GM12878 (cell line): ENCODE data around the gene AHNAK2.

Source experiments
- CREB1 ChIP-seq: IDR thresholded peaks from 2 replicates; pipeline ENCODE4 v1.6.1; 2012; ENCODE audit warnings: low read depth, mild to moderate bottlenecking, inconsistent platforms
- IKZF2 ChIP-seq, 2 experiments: fragments of 450-650 bp; IDR thresholded peaks; 2 replicates each; pipeline ENCODE4 v1.6.1; 2017; ENCODE audit warnings: mild to moderate bottlenecking in 2 of 2, moderate library complexity in 2 of 2
- IRF3 ChIP-seq: fragments of 450-650 bp; IDR thresholded peaks from 2 replicates; pipeline ENCODE4 v1.6.1; 2014; ENCODE audit warnings: mild to moderate bottlenecking
- JUND ChIP-seq: IDR thresholded peaks from 2 replicates; pipeline ENCODE4 v1.6.1; 2012; ENCODE audit warnings: low read depth, mild to moderate bottlenecking, low read length, improper control_type of control experiment, moderate library complexity
- POLR2A ChIP-seq: IDR thresholded peaks from 2 replicates; pipeline ENCODE4 v1.6.1; 2011; ENCODE audit warnings: low read depth, mild to moderate bottlenecking, low read length
- POLR2AphosphoS5 ChIP-seq: IDR thresholded peaks from 2 replicates; pipeline ENCODE4 v1.6.1; 2011; ENCODE audit warnings: mild to moderate bottlenecking, low read length, inconsistent platforms
- SREBF2 ChIP-seq: IDR thresholded peaks from 2 replicates; pipeline ENCODE4 v1.6.1; 2012; ENCODE audit warnings: mild to moderate bottlenecking, low read length
- STAT1 ChIP-seq: fragments of 450-650 bp; conservative IDR thresholded peaks from 2 replicates; pipeline ENCODE4 v1.6.1; 2014; ENCODE audit warnings: antibody characterized with exemption, mild to moderate bottlenecking
- USF2 ChIP-seq: IDR thresholded peaks from 2 replicates; pipeline ENCODE4 v1.6.1; 2011; ENCODE audit warnings: low read depth, low read length, improper control_type of control experiment, borderline replicate concordance
- ZBED1 ChIP-seq: IDR thresholded peaks from 2 replicates; pipeline ENCODE4 v1.6.1; 2016; ENCODE audit warnings: borderline replicate concordance
- ZNF384 ChIP-seq: IDR thresholded peaks from 2 replicates; pipeline ENCODE4 v1.6.1; 2012; ENCODE audit warnings: low read depth, mild to moderate bottlenecking, low read length, improper control_type of control experiment, borderline replicate concordance
- TF ChIP-seq, protein P1 (sequence below), 3 experiments: IDR thresholded peaks in 2 of 3; conservative IDR thresholded peaks in 1 of 3; 2 replicates each; pipeline ENCODE4 v1.5.1; 2011; ENCODE audit warnings: low read depth in 3 of 3, low read length in 3 of 3, mild to moderate bottlenecking in 3 of 3, control low read depth in 2 of 3, moderate library complexity in 2 of 3, inconsistent platforms in 1 of 3, mixed read lengths in 1 of 3; ENCODE audit not compliant: control insufficient read depth in 2 of 3, insufficient read depth in 1 of 3; ENCODE audit errors: extremely low read depth in 1 of 3
- TF ChIP-seq, protein P2 (sequence below): fragments of 450-650 bp; formaldehyde crosslinking; IDR thresholded peaks from 2 replicates; pipeline ENCODE4 v1.5.0; 2022; ENCODE audit warnings: mild to moderate bottlenecking, missing genetic modification characterization
- TF ChIP-seq, protein P3 (sequence below): IDR thresholded peaks from 2 replicates; pipeline ENCODE4 v1.6.1; 2012; ENCODE audit warnings: low read depth, low read length, improper control_type of control experiment

DNA sequence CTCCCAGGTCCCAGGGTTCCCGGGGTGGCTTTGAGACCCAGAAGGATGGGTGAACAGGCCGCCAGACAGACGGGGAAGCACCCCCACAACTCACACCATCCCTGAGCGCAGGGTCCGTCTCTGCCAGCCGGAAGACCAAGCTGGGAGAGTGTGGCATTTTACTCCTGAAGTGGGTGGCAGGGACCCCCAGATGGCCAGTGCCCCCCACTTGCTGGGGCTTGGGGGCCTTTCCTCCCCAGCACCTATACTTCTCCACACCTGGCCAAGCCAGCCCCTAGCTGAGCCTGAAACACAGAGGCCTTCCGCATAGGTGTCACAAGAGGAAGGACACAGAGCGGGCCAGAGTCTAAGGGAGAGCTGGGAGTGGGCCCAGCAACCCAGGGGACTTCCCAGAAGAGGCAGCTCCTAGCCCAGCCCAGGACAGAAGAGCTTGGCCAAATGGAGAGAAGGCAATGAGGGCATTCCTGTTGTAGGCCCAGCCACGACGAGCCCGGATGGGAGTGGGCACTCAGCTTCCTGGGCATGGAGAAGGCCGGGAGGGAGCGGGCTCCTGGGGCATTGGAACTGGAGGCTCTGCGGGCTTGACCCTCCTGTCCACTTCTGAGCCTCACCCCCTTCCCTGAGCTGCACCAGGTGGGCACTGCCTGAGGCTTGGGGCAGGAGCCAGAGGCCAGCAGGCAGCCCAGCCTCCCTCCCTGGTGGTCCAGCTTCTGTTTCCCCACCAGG lies 3.3 kb downstream of the AHNAK2 start:
- TF ChIP-seq IRF3 (no peak), POLR2AphosphoS5 (no peak), POLR2A (no peak), JUND (no peak), SREBF2 (no peak), ZNF384 (no peak), ZBED1 (no peak), IKZF2 (IDR thresholded peaks at IDR 0.05) (no peak), CREB1 (no peak), STAT1 (no peak), USF2 (no peak)
- TF ChIP-seq, protein P1, sequence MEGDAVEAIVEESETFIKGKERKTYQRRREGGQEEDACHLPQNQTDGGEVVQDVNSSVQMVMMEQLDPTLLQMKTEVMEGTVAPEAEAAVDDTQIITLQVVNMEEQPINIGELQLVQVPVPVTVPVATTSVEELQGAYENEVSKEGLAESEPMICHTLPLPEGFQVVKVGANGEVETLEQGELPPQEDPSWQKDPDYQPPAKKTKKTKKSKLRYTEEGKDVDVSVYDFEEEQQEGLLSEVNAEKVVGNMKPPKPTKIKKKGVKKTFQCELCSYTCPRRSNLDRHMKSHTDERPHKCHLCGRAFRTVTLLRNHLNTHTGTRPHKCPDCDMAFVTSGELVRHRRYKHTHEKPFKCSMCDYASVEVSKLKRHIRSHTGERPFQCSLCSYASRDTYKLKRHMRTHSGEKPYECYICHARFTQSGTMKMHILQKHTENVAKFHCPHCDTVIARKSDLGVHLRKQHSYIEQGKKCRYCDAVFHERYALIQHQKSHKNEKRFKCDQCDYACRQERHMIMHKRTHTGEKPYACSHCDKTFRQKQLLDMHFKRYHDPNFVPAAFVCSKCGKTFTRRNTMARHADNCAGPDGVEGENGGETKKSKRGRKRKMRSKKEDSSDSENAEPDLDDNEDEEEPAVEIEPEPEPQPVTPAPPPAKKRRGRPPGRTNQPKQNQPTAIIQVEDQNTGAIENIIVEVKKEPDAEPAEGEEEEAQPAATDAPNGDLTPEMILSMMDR (IDR thresholded peaks at IDR 0.05 in 2 of 3, conservative IDR thresholded peaks at IDR 0.05 in 1 of 3; ENCODE audit: control insufficient read depth in 2 of 3, extremely low read depth in 1 of 3, insufficient read depth in 1 of 3, low read depth in 3 of 3, low read length in 3 of 3), result no peak
- TF ChIP-seq, protein P2, sequence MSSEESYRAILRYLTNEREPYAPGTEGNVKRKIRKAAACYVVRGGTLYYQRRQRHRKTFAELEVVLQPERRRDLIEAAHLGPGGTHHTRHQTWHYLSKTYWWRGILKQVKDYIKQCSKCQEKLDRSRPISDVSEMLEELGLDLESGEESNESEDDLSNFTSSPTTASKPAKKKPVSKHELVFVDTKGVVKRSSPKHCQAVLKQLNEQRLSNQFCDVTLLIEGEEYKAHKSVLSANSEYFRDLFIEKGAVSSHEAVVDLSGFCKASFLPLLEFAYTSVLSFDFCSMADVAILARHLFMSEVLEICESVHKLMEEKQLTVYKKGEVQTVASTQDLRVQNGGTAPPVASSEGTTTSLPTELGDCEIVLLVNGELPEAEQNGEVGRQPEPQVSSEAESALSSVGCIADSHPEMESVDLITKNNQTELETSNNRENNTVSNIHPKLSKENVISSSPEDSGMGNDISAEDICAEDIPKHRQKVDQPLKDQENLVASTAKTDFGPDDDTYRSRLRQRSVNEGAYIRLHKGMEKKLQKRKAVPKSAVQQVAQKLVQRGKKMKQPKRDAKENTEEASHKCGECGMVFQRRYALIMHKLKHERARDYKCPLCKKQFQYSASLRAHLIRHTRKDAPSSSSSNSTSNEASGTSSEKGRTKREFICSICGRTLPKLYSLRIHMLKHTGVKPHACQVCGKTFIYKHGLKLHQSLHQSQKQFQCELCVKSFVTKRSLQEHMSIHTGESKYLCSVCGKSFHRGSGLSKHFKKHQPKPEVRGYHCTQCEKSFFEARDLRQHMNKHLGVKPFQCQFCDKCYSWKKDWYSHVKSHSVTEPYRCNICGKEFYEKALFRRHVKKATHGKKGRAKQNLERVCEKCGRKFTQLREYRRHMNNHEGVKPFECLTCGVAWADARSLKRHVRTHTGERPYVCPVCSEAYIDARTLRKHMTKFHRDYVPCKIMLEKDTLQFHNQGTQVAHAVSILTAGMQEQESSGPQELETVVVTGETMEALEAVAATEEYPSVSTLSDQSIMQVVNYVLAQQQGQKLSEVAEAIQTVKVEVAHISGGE (CRISPR knock-in tag), result no peak
- TF ChIP-seq, protein P3, sequence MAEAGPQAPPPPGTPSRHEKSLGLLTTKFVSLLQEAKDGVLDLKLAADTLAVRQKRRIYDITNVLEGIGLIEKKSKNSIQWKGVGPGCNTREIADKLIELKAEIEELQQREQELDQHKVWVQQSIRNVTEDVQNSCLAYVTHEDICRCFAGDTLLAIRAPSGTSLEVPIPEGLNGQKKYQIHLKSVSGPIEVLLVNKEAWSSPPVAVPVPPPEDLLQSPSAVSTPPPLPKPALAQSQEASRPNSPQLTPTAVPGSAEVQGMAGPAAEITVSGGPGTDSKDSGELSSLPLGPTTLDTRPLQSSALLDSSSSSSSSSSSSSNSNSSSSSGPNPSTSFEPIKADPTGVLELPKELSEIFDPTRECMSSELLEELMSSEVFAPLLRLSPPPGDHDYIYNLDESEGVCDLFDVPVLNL, result no peak
